Prostate gland (tissue), 2 donors: ENCODE measurements around the gene C1S. TPM values are rescaled to one million over a fixed set of nuclear protein-coding genes. Genes with fewer than 3 reads are reported as not detected.
"Not testable (repeated sequence)": the region's sequence is repeated elsewhere in the genome, so short reads cannot be mapped to it uniquely, and the experiment has no call there.

Source experiments
- DNase-seq: peaks from one replicate; pipeline ENCODE4 v3.0.0-alpha.2; 2019; ENCODE audit warnings: low spot score
- H3K27ac ChIP-seq, 2 donors: fragments of 200-600 bp; sonication (generic); 2 replicates each; pipeline ENCODE4 v1.5.1; 2017 to 2019
- H3K27me3 ChIP-seq: fragments of 200-600 bp; sonication (generic); replicated peaks from 2 replicates; pipeline ENCODE4 v1.5.1; 2019; ENCODE audit not compliant: insufficient read depth
- H3K36me3 ChIP-seq, 2 donors: fragments of 200-600 bp; sonication (generic); 1 replicate in 1 of 2; 2 replicates in 1 of 2; pipeline versions ENCODE4 v1.5.1 to v1.8.1; 2017 to 2019
- H3K4me1 ChIP-seq: fragments of 200-600 bp; sonication (generic); replicated peaks from 2 replicates; pipeline ENCODE4 v1.5.1; 2019
- H3K4me3 ChIP-seq, 2 donors: fragments of 200-600 bp; sonication (generic); 2 replicates each; pipeline ENCODE4 v1.5.1; 2017 to 2019
- H3K9me3 ChIP-seq: fragments of 200-600 bp; sonication (generic); 2 replicates; pipeline ENCODE4 v1.5.1; 2017
- POLR2A ChIP-seq: fragments of 450-650 bp; IDR thresholded peaks from one replicate; pipeline ENCODE4 v1.6.1; 2016; ENCODE audit warnings: antibody characterized with exemption, mild to moderate bottlenecking
- POLR2AphosphoS5 ChIP-seq: sonication (generic); formaldehyde crosslinking; IDR thresholded peaks from one replicate; pipeline ENCODE4 v1.6.1; 2017; ENCODE audit warnings: antibody characterized with exemption
- WGBS: methylation state at CpG from one replicate; pipeline ENCODE4 v1.1.5; 2018; 5-methylcytosine and 5-hydroxymethylcytosine counted together
- intact Hi-C: fragments of 100-400 bp; cut with DNase I; formaldehyde crosslinking; loops from one replicate; pipeline ENCODE4 v1.14.2; 2022
- total RNA-seq, 2 donors: library from RNA; depleted of rRNA; stranded (reverse); fragments of >200 nt; gene quantifications; one replicate each; pipeline ENCODE4 v1.1.0, GENCODE V29; 2016
- TF ChIP-seq, protein P1 (sequence below), 4 experiments: fragments of 200-600 bp in 2 of 4; fragments of 450-650 bp in 2 of 4; sonication (generic) in 2 of 4; IDR thresholded peaks; 1 replicate in 3 of 4; 2 replicates in 1 of 4; pipeline ENCODE4 v1.5.1; 2016 to 2019; ENCODE audit warnings: antibody characterized with exemption in 4 of 4, mild to moderate bottlenecking in 2 of 4, moderate library complexity in 2 of 4

Gene C1S
- total RNA-seq: 100 to 1,000 TPM in 1 of 2 donors, 10 to 100 TPM in 1; 52.7 to 176 TPM

GRCh38 chr12:7060353-7060954 is at the start of gene C1S:
Gene C1S, plus strand, starts transcription at chr12:7060718. Its CDS starts 1,195 bp downstream, at chr12:7061913.
- TF ChIP-seq POLR2AphosphoS5 (peak; percentile 86), POLR2A (no peak)
- TF ChIP-seq, protein P1, sequence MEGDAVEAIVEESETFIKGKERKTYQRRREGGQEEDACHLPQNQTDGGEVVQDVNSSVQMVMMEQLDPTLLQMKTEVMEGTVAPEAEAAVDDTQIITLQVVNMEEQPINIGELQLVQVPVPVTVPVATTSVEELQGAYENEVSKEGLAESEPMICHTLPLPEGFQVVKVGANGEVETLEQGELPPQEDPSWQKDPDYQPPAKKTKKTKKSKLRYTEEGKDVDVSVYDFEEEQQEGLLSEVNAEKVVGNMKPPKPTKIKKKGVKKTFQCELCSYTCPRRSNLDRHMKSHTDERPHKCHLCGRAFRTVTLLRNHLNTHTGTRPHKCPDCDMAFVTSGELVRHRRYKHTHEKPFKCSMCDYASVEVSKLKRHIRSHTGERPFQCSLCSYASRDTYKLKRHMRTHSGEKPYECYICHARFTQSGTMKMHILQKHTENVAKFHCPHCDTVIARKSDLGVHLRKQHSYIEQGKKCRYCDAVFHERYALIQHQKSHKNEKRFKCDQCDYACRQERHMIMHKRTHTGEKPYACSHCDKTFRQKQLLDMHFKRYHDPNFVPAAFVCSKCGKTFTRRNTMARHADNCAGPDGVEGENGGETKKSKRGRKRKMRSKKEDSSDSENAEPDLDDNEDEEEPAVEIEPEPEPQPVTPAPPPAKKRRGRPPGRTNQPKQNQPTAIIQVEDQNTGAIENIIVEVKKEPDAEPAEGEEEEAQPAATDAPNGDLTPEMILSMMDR (IDR thresholded peaks at IDR 0.05): peak; percentile 42 to 90 (median 78)

DNA sequence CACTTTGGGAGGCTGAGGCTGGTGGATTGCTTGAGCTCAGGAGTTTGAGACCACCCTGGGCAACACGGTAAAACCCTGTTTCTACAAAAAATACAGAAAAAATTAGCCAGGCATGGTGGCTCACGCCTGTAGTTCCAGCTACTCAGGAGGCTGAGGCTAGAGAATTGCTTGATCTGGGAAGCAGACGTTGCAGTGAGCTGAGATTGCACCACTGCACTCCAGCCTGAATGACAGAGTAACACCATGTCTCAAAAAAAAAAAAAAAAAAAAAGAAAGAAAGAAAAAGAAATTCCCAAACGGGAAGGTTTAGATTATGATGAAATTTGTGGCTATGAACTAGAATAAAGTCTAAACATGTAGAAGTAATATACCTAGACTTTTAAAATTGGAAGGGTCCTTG is 49.1 kb upstream of the C1S start:
- H3K4me3 ChIP-seq, H3K27ac ChIP-seq, DNase-seq, intact Hi-C loops, H3K36me3 ChIP-seq, H3K4me1 ChIP-seq, H3K9me3 ChIP-seq, H3K27me3 ChIP-seq: not testable (repeated sequence)
- WGBS: 75% methylated on average over 4 of the region's 4 CpGs

More at GRCh38 chr12:7060353-7060954, at the start of gene C1S:
- 25% methylated on average over 10 of the region's 10 CpGs for WGBS
- peak; percentile 61 for DNase-seq
- no peaks in the 10 kb centered on the region for H3K4me1 ChIP-seq
- peak within 1 kb of the TSS; percentile 57 to 59 for H3K27ac ChIP-seq
- intact Hi-C loops: loop anchor here (1.0 to 2.0 kb wide), 2 partner anchors 32 to 48 kb away; partner anchors contain the start of genes C1R and C1RL
- no peaks in the 10 kb centered on the region for H3K27me3 ChIP-seq
- H3K36me3 ChIP-seq: no peaks in the 10 kb centered on the region
- H3K4me3 ChIP-seq: peak within 1 kb of the TSS; percentile 15 to 17
- no peaks in the 10 kb centered on the region for H3K9me3 ChIP-seq

DNA sequence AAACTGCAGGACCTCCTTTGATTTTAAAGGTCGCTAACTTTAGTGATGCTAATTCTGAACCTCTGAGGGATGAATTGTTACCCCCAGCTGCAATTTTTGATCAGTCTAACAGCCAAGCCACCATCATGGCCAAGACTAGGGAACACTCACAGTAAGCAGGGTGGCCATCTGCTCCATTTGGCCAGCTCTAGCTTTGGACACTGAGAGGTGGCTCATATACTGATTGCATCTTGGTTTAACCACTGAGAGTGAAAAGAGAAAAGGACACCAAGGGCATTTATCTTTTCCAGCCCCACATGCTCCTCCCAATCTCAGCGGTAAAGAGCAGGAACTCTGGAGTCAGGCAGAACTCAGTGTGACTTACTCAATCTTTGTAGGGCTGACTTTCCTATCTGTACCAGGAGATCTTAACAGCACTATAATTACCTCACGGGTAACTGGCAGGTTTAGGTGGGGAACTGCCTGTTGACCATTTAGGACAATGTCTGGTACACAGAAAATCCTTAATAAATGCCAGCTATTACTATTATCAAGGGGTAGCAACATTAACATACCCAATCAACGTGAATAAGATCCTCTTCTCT is 48.4 kb upstream of the C1S start:
- H3K27me3 ChIP-seq: no peaks in the 10 kb centered on the region
- WGBS: 69% methylated on average over 4 of the region's 4 CpGs
- H3K27ac ChIP-seq: no peak overlapping the region
- DNase-seq: no peak
- H3K4me3 ChIP-seq: no peak overlapping the region
- intact Hi-C loops: no loop called here
- peaks cover 9% of the 10 kb centered on the region for H3K4me1 ChIP-seq
- no peaks in the 10 kb centered on the region for H3K9me3 ChIP-seq
- TF ChIP-seq, protein P1 (IDR thresholded peaks at IDR 0.05): no peak
- TF ChIP-seq POLR2AphosphoS5 (no peak), POLR2A (no peak)
- H3K36me3 ChIP-seq: no peaks in the 10 kb centered on the region

- H3K4me1 ChIP-seq: peaks cover 9% of the 10 kb centered on the region
- H3K27me3 ChIP-seq: no peaks in the 10 kb centered on the region
- 95% methylated on average over 3 of the region's 3 CpGs for WGBS
- H3K27ac ChIP-seq: no peak overlapping the region
- TF ChIP-seq, protein P1 (IDR thresholded peaks at IDR 0.05): no peak
- TF ChIP-seq POLR2AphosphoS5 (no peak), POLR2A (no peak)
- H3K4me3 ChIP-seq: no peak overlapping the region
- no peaks in the 10 kb centered on the region for H3K36me3 ChIP-seq
- DNase-seq: no peak
- intact Hi-C loops: no loop called here
- H3K9me3 ChIP-seq: no peaks in the 10 kb centered on the region
Measured at GRCh38 chr12:7013101-7013500, 47.4 kb upstream of the C1S start.

DNA sequence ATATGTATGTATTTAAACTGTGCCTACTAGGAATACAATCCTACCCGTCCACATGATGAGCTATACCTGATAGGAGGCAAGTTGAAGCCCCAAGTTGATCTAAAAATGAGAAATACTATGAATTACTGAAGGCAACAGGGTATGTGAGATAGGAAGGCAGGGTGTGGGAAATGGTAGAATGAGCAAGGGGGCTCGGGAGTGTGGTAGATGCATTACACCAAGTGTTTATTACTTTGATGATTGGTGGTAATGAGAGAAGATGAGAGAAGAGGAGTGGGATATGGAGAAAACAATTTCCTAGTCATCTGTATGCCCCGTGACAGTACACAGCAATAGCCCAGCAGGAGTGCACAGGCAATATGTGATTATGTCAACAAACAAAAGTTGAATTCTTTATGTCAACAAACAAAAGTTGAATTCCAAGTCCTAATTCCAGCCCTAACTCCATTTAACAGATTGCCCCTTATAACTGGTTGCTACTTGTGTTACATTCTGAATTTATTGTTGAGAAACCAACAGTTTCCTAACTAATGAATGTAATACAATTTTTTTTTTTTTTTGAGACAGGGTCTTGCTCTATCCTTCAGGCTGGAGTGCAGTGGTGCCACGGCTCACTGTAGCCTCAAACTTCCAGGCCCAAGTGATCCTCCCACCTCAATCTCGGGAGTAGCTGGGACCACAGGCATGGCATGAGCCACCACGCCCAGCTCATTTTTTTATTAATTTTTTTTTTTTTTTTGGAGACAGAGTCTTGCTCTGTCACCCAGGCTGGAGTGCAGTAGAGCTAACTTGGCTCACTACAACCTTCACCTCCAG is 44.8 kb upstream of the C1S start:
- Histone ChIP-seq H3K9me3 (no peaks in the 10 kb centered on the region), H3K27ac (no peak overlapping the region), H3K27me3 (no peaks in the 10 kb centered on the region), H3K36me3 (no peaks in the 10 kb centered on the region), H3K4me3 (no peak overlapping the region), H3K4me1 (peaks cover 9% of the 10 kb centered on the region)
- TF ChIP-seq, protein P1 (IDR thresholded peaks at IDR 0.05): no peak
- TF ChIP-seq POLR2A (no peak), POLR2AphosphoS5 (no peak)
- intact Hi-C loops: loop anchor here (5.0 kb wide), 1 partner anchor 43 kb away; the partner anchor contains the start of genes EMG1 and PHB2
- WGBS: 74% methylated on average over 6 of the region's 6 CpGs
- no peak for DNase-seq
